Mesenchymal stem cell (in vitro differentiated cells and primary cell): ENCODE measurements around the gene NELFB.
A peak's percentile ranks its signal among the peaks of the same experiment; 100 is the strongest.
"Not testable (repeated sequence)": the region's sequence is repeated elsewhere in the genome, so short reads cannot be mapped to it uniquely, and the experiment has no call there.

ENCODE experiments used
- DNase-seq: peaks from one replicate; pipeline ENCODE4 v3.0.0-alpha.2; 2013
- H2AFZ ChIP-seq: one replicate; pipeline ENCODE4 v1.6.1; 2013; ENCODE audit warnings: low read depth, mild to moderate bottlenecking, control low read depth, inconsistent platforms, low read length, moderate library complexity
- H2AK5ac ChIP-seq: 2 replicates; pipeline ENCODE4 v1.6.1; 2013; ENCODE audit warnings: low read length, moderate library complexity, mild to moderate bottlenecking, inconsistent platforms; ENCODE audit not compliant: severe bottlenecking
- H2BK120ac ChIP-seq: one replicate; pipeline ENCODE4 v1.6.1; 2013; ENCODE audit warnings: low read depth, mild to moderate bottlenecking, inconsistent platforms, low read length, moderate library complexity
- H2BK12ac ChIP-seq, 2 experiments: one replicate each; pipeline ENCODE4 v1.6.1; 2013; ENCODE audit warnings: inconsistent platforms in 2 of 2, low read length in 2 of 2, mild to moderate bottlenecking in 2 of 2, moderate library complexity in 2 of 2, control low read depth in 1 of 2
- H2BK15ac ChIP-seq: one replicate; pipeline ENCODE4 v1.6.1; 2013; ENCODE audit warnings: mild to moderate bottlenecking, low read depth, inconsistent platforms; ENCODE audit not compliant: poor library complexity, severe bottlenecking
- H2BK5ac ChIP-seq: 2 replicates; pipeline ENCODE4 v1.6.1; 2013; ENCODE audit warnings: low read depth, mild to moderate bottlenecking, low read length, control low read depth, inconsistent platforms; ENCODE audit not compliant: poor library complexity, severe bottlenecking
- H3K14ac ChIP-seq, 2 experiments: one replicate each; pipeline ENCODE4 v1.6.1; 2013; ENCODE audit warnings: inconsistent platforms in 2 of 2, low read length in 2 of 2, control low read depth in 1 of 2, mild to moderate bottlenecking in 1 of 2, moderate library complexity in 1 of 2
- H3K18ac ChIP-seq, 2 experiments: one replicate each; pipeline ENCODE4 v1.6.1; 2013; ENCODE audit warnings: inconsistent platforms in 2 of 2, low read length in 2 of 2, control low read depth in 1 of 2, low read depth in 1 of 2, mild to moderate bottlenecking in 1 of 2
- H3K23ac ChIP-seq, 2 experiments: one replicate each; pipeline ENCODE4 v1.6.1; 2013; ENCODE audit warnings: inconsistent platforms in 2 of 2, low read length in 2 of 2, mild to moderate bottlenecking in 2 of 2, moderate library complexity in 2 of 2, control low read depth in 1 of 2
- H3K27ac ChIP-seq: 2 replicates; pipeline ENCODE4 v1.5.1; 2013; ENCODE audit warnings: mild to moderate bottlenecking, moderate library complexity, low read length, control low read depth, inconsistent platforms; ENCODE audit not compliant: poor library complexity, severe bottlenecking
- H3K27me3 ChIP-seq, 2 experiments: 2 replicates each; pipeline versions ENCODE4 v1.6.1 to v1.7.0; 2013; ENCODE audit warnings: low read length in 2 of 2, mild to moderate bottlenecking in 2 of 2, moderate library complexity in 2 of 2, control low read depth in 1 of 2, inconsistent platforms in 1 of 2; ENCODE audit not compliant: control insufficient read depth in 1 of 2, insufficient read depth in 1 of 2
- H3K36me3 ChIP-seq, 2 experiments: 2 replicates each; pipeline versions ENCODE4 v1.6.1 to v1.7.0; 2013; ENCODE audit warnings: low read length in 2 of 2, control low read depth in 1 of 2, inconsistent platforms in 1 of 2, low read depth in 1 of 2, mild to moderate bottlenecking in 1 of 2; ENCODE audit not compliant: insufficient read depth in 2 of 2, control insufficient read depth in 1 of 2
- H3K4ac ChIP-seq, 2 experiments: one replicate each; pipeline ENCODE4 v1.6.1; 2013; ENCODE audit warnings: inconsistent platforms in 2 of 2, low read length in 2 of 2, mild to moderate bottlenecking in 2 of 2, moderate library complexity in 2 of 2, control low read depth in 1 of 2, low read depth in 1 of 2
- H3K4me1 ChIP-seq: 2 replicates; pipeline ENCODE4 v1.6.1; 2013; ENCODE audit warnings: low read depth, low read length, control low read depth; ENCODE audit not compliant: control insufficient read depth, insufficient read depth
- H3K4me2 ChIP-seq: 2 replicates; pipeline ENCODE4 v1.6.1; 2013; ENCODE audit warnings: low read length, mild to moderate bottlenecking, inconsistent platforms; ENCODE audit not compliant: poor library complexity, severe bottlenecking
- H3K4me3 ChIP-seq, 2 experiments: 2 replicates each; pipeline versions ENCODE4 v1.5.1 to v1.7.0; 2013; ENCODE audit warnings: low read length in 2 of 2, mild to moderate bottlenecking in 2 of 2, control low read depth in 1 of 2, low read depth in 1 of 2; ENCODE audit not compliant: insufficient read depth in 1 of 2
- H3K79me1 ChIP-seq: replicated peaks from 2 replicates; pipeline ENCODE4 v1.6.1; 2013; ENCODE audit warnings: mild to moderate bottlenecking, control low read depth, low read length, inconsistent platforms; ENCODE audit not compliant: poor library complexity, severe bottlenecking
- H3K9ac ChIP-seq: 2 replicates; pipeline ENCODE4 v1.7.0; 2013; ENCODE audit warnings: mild to moderate bottlenecking, low read length, moderate library complexity
- H3K9me3 ChIP-seq: 2 replicates; pipeline ENCODE4 v1.7.0; 2013; ENCODE audit warnings: mild to moderate bottlenecking, low read length; ENCODE audit not compliant: control insufficient read depth
- H4K8ac ChIP-seq: one replicate; pipeline ENCODE4 v1.6.1; 2013; ENCODE audit warnings: inconsistent platforms, mild to moderate bottlenecking, low read length, moderate library complexity
- H4K91ac ChIP-seq: one replicate; pipeline ENCODE4 v1.6.1; 2013; ENCODE audit warnings: mild to moderate bottlenecking, low read length, inconsistent platforms
- WGBS: methylation state at CpG from one replicate; pipeline ENCODE4 v1.1.7; 2013; ENCODE audit warnings: mixed read lengths; 5-methylcytosine and 5-hydroxymethylcytosine counted together

The NELFB gene

GRCh38 chr9:137255448-137256114 is 454 bp downstream of the NELFB start:
- peak; percentile 56 for DNase-seq
- H3K4me2 ChIP-seq, result peak overlapping the region; percentile 89

GRCh38 chr9:137256362-137256761 is 1.2 kb downstream of the NELFB start:
- Histone ChIP-seq H4K91ac (no peak overlapping the region), H3K18ac (no peak overlapping the region), H2BK12ac (no peak overlapping the region), H2BK5ac (no peak overlapping the region), H3K27ac (no peak overlapping the region), H3K79me1 (peaks cover 14% of the 10 kb centered on the region), H3K4me2 (peak overlapping the region; percentile 89), H3K27me3 (no peaks in the 10 kb centered on the region), H4K8ac (no peak overlapping the region), H2AFZ (no peak overlapping the region), H3K4ac (no peak overlapping the region), H2BK120ac (no peak overlapping the region), H3K14ac (peak overlapping the region in 1 of 2 experiments; percentile 93), H2AK5ac (no peak overlapping the region), H3K4me3 (peak overlapping the region in 1 of 2 experiments; percentile 97), H3K4me1 (peaks cover 27% of the 10 kb centered on the region), H3K23ac (no peak overlapping the region), H3K36me3 (peaks cover 12 to 34% of the 10 kb centered on the region in 2 experiments), H2BK15ac (no peak overlapping the region), H3K9me3 (no peaks in the 10 kb centered on the region), H3K9ac (peak overlapping the region; percentile 90)
- DNase-seq, result no peak
- WGBS, result 93% methylated on average over 15 of the region's 15 CpGs

More at GRCh38 chr9:137255448-137256114, 454 bp downstream of the NELFB start:
- peak overlapping the region in 1 of 2 experiments; percentile 93 for H3K14ac ChIP-seq
- peak overlapping the region; percentile 85 for H2BK120ac ChIP-seq
- peak overlapping the region; percentile 90 for H3K9ac ChIP-seq
- H2AK5ac ChIP-seq, result no peak overlapping the region
- H3K4me1 ChIP-seq, result peaks cover 34% of the 10 kb centered on the region
- peak overlapping the region; percentile 56 for H4K8ac ChIP-seq
- no peak overlapping the region for H3K27ac ChIP-seq
- 5% methylated on average over 45 of the region's 51 CpGs for WGBS
- peak overlapping the region; percentile 53 for H2AFZ ChIP-seq
- H4K91ac ChIP-seq, result peak overlapping the region; percentile 21
- H3K4ac ChIP-seq, result peak overlapping the region; percentile 83 to 91
- no peak overlapping the region for H2BK5ac ChIP-seq
- peak overlapping the region; percentile 93 to 97 for H3K4me3 ChIP-seq
- H2BK15ac ChIP-seq, result peak overlapping the region; percentile 83
- no peaks in the 10 kb centered on the region for H3K9me3 ChIP-seq
- peak overlapping the region; percentile 75 to 81 for H3K18ac ChIP-seq
- no peaks in the 10 kb centered on the region for H3K27me3 ChIP-seq
- H3K79me1 ChIP-seq, result peaks cover 14% of the 10 kb centered on the region
- H2BK12ac ChIP-seq, result peak overlapping the region in 1 of 2 experiments; percentile 29
- H3K23ac ChIP-seq, result peak overlapping the region in 1 of 2 experiments; percentile 1
- peaks cover 12 to 33% of the 10 kb centered on the region in 2 experiments for H3K36me3 ChIP-seq

DNA sequence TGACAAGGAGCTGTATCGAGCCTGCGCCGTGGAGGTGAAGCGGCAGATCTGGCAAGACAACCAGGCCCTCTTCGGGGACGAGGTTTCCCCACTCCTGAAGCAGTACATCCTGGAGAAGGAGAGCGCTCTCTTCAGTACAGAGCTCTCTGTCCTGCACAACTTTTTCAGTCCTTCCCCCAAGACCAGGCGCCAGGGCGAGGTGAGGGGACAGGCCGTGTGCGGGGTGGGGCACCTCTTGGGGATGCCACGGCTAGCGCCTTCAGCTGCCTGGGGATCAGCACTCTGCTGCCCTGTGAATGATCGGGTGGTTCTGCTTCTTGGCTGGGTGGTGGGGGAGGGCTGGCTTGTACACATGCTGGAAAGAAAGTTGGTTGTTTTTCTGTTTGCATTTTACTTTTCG is 1.7 kb downstream of the NELFB start:
- H3K4me3 ChIP-seq, result peak overlapping the region in 1 of 2 experiments; percentile 97
- WGBS, result 99% methylated on average over 15 of the region's 15 CpGs
- DNase-seq, result no peak
- H3K9me3 ChIP-seq, result no peaks in the 10 kb centered on the region
- H2BK120ac ChIP-seq, result no peak overlapping the region
- no peak overlapping the region for H2AFZ ChIP-seq
- H3K27ac ChIP-seq, result no peak overlapping the region
- H3K36me3 ChIP-seq, result peaks cover 12 to 37% of the 10 kb centered on the region in 2 experiments
- H2AK5ac ChIP-seq, result no peak overlapping the region
- no peak overlapping the region for H2BK12ac ChIP-seq
- H3K14ac ChIP-seq, result no peak overlapping the region
- no peak overlapping the region for H3K18ac ChIP-seq
- H3K27me3 ChIP-seq, result no peaks in the 10 kb centered on the region
- H2BK5ac ChIP-seq, result no peak overlapping the region
- H3K4me1 ChIP-seq, result peaks cover 28% of the 10 kb centered on the region
- no peak overlapping the region for H3K4me2 ChIP-seq
- no peak overlapping the region for H4K91ac ChIP-seq
- H3K23ac ChIP-seq, result no peak overlapping the region
- H3K4ac ChIP-seq, result no peak overlapping the region
- H3K9ac ChIP-seq, result peak overlapping the region; percentile 90
- H2BK15ac ChIP-seq, result no peak overlapping the region
- peaks cover 18% of the 10 kb centered on the region for H3K79me1 ChIP-seq
- H4K8ac ChIP-seq, result no peak overlapping the region

GRCh38 chr9:137262173-137262908 is 7.2 kb downstream of the NELFB start:
- not testable (repeated sequence) for H3K4ac ChIP-seq, H3K9ac ChIP-seq, H3K14ac ChIP-seq, H3K9me3 ChIP-seq, H3K4me1 ChIP-seq, H2AFZ ChIP-seq, H3K18ac ChIP-seq, H2AK5ac ChIP-seq, H2BK15ac ChIP-seq, H3K4me3 ChIP-seq, H4K8ac ChIP-seq, H3K4me2 ChIP-seq, H3K27ac ChIP-seq, H4K91ac ChIP-seq, H3K23ac ChIP-seq, H2BK120ac ChIP-seq, H2BK5ac ChIP-seq, H2BK12ac ChIP-seq, H3K27me3 ChIP-seq
- H3K36me3 ChIP-seq, result peaks cover 50 to 70% of the 10 kb centered on the region in 2 experiments
- H3K79me1 ChIP-seq, result peaks cover 41% of the 10 kb centered on the region
- DNase-seq, result peak; percentile 67
- 44% methylated on average over 9 of the region's 15 CpGs for WGBS
